K562 (cell line): ENCODE results near the gene BLOC1S4. TPM values are rescaled to one million over a fixed set of nuclear protein-coding genes. Genes with fewer than 3 reads are reported as not detected.

Source experiments
- CBX1 ChIP-seq: sonication (generic); IDR thresholded peaks from 2 replicates; pipeline ENCODE4 v1.6.1; 2016; ENCODE audit warnings: antibody characterized with exemption, low read depth, mild to moderate bottlenecking
- CREB1 ChIP-seq, 2 experiments: sonication (generic) in 1 of 2; formaldehyde crosslinking in 1 of 2; IDR thresholded peaks; 2 replicates each; pipeline versions ENCODE4 v1.6.1 to v1.8.0; 2012 to 2022; ENCODE audit warnings: inconsistent platforms in 1 of 2, mild to moderate bottlenecking in 1 of 2, missing genetic modification reagents in 1 of 2, moderate library complexity in 1 of 2
- GATAD2A ChIP-seq: fragments of 450-650 bp; IDR thresholded peaks from 2 replicates; pipeline ENCODE4 v1.6.1; 2017
- LEF1 ChIP-seq: fragments of 450-650 bp; IDR thresholded peaks from 2 replicates; pipeline ENCODE4 v1.6.1; 2016; ENCODE audit warnings: mild to moderate bottlenecking
- MEF2D ChIP-seq: conservative IDR thresholded peaks from 2 replicates; pipeline ENCODE4 v1.6.1; 2016; ENCODE audit warnings: low read depth, missing genetic modification characterization, missing compliant biosample characterization
- POLR2A ChIP-seq: fragments of 450-650 bp; conservative IDR thresholded peaks from 2 replicates; pipeline ENCODE4 v1.6.1; 2016
- PRPF4 ChIP-seq: fragments of 200-400 bp; formaldehyde crosslinking; IDR thresholded peaks from one replicate; pipeline ENCODE4 v1.6.1; 2017; ENCODE audit warnings: low read length, low read depth, mild to moderate bottlenecking; ENCODE audit not compliant: insufficient read depth, poor library complexity, severe bottlenecking
- TBL1XR1 ChIP-seq, 2 experiments: IDR thresholded peaks; 2 replicates each; pipeline ENCODE4 v1.6.1; 2012; ENCODE audit warnings: improper control_type of control experiment in 2 of 2, low read length in 2 of 2, mild to moderate bottlenecking in 1 of 2
- TBP ChIP-seq: optimal IDR thresholded peaks from 2 replicates; pipeline ENCODE3; 2011; ENCODE audit warnings: low read depth, low read length, improper control_type of control experiment
- TOE1 ChIP-seq, 2 experiments: fragments of 450-650 bp in 1 of 2; sonication (generic) in 1 of 2; formaldehyde crosslinking in 1 of 2; IDR thresholded peaks; 2 replicates each; pipeline versions ENCODE4 v1.7.1 to v1.8.0; 2016 to 2022; ENCODE audit warnings: borderline replicate concordance in 2 of 2, mild to moderate bottlenecking in 2 of 2, antibody characterized with exemption in 1 of 2, inconsistent platforms in 1 of 2, low read depth in 1 of 2, missing genetic modification reagents in 1 of 2, moderate library complexity in 1 of 2
- ZNF146 ChIP-seq: IDR thresholded peaks from one replicate; pipeline ENCODE4 v1.6.1; 2018; ENCODE audit warnings: missing compliant biosample characterization; ENCODE audit not compliant: unreplicated experiment
- ZNF184 ChIP-seq: sonication (generic); formaldehyde crosslinking; IDR thresholded peaks from 2 replicates; pipeline ENCODE4 v1.5.0; 2020; ENCODE audit warnings: missing genetic modification reagents
- ZNF197 ChIP-seq: fragments of 200-800 bp; sonication (Bioruptor generic); IDR thresholded peaks from 2 replicates; pipeline ENCODE4 v1.6.1; 2016; ENCODE audit warnings: low read depth, missing genetic modification characterization, missing compliant biosample characterization
- ZNF274 ChIP-seq: IDR thresholded peaks from 2 replicates; pipeline ENCODE4 v1.6.1; 2011; ENCODE audit warnings: low read depth, mild to moderate bottlenecking, low read length, moderate library complexity, borderline replicate concordance
- polyA plus RNA-seq, 8 experiments: library from polyadenylated mRNA; depleted of rRNA in 4 of 8; stranded (reverse) in 5 of 8; unstranded in 3 of 8; fragments of >200 nt; fragmentation: Nextera tagmentation in 2 of 8; fragmentation: Illumina TruSeq in 1 of 8; extraction: Ambion mirVana in 2 of 8; extraction: Trizol in 1 of 8; gene quantifications; 2 replicates each; pipeline versions ENCODE4 v1.2.1 to v1.2.3, GENCODE V29; 2011 to 2014; ENCODE audit warnings: inconsistent platforms in 1 of 8, missing spikeins in 1 of 8
- total RNA-seq, 7 experiments: library from RNA; depleted of rRNA in 6 of 7; stranded (reverse); fragments of >200 nt in 6 of 7; fragmentation: Illumina TruSeq in 2 of 7; extraction: Trizol in 2 of 7; gene quantifications; 2 replicates each; pipeline versions ENCODE4 v1.2.1 to v1.2.3, GENCODE V29; 2011 to 2021; ENCODE audit warnings: low replicate concordance in 1 of 7
- TF ChIP-seq, protein P1 (sequence below), 2 experiments: fragments of 450-650 bp in 1 of 2; IDR thresholded peaks; 2 replicates each; pipeline ENCODE4 v1.6.1; 2011 to 2017; ENCODE audit warnings: low read depth in 2 of 2, antibody characterized with exemption in 1 of 2, borderline replicate concordance in 1 of 2, low read length in 1 of 2, mild to moderate bottlenecking in 1 of 2, mixed read lengths in 1 of 2; ENCODE audit not compliant: control insufficient read depth in 1 of 2
- TF ChIP-seq, protein P2 (sequence below), 2 experiments: IDR thresholded peaks; 2 replicates each; pipeline ENCODE4 v1.6.1; 2011; ENCODE audit warnings: borderline replicate concordance in 1 of 2, control low read depth in 1 of 2, low read depth in 1 of 2, low read length in 1 of 2, mild to moderate bottlenecking in 1 of 2, mixed read lengths in 1 of 2, moderate library complexity in 1 of 2; ENCODE audit not compliant: insufficient read depth in 1 of 2, insufficient read length in 1 of 2, poor library complexity in 1 of 2, severe bottlenecking in 1 of 2; ENCODE audit errors: extremely low read depth in 1 of 2
- TF ChIP-seq, protein P3 (sequence below): fragments of 200-800 bp; sonication (Bioruptor generic); IDR thresholded peaks from 2 replicates; pipeline ENCODE4 v1.6.1; 2017; ENCODE audit warnings: missing genetic modification characterization, missing compliant biosample characterization
- TF ChIP-seq, protein P4 (sequence below): fragments of 450-650 bp; IDR thresholded peaks from 2 replicates; pipeline ENCODE4 v1.6.1; 2016; ENCODE audit warnings: missing biosample characterization, missing genetic modification characterization

Gene BLOC1S4
- total and polyA plus RNA-seq, 9 of the 15 experiments (the other 6 are each of a cell fraction or from before 2014, with no cell fraction given): 3.1 to 31.6 (median 11.2) TPM

DNA sequence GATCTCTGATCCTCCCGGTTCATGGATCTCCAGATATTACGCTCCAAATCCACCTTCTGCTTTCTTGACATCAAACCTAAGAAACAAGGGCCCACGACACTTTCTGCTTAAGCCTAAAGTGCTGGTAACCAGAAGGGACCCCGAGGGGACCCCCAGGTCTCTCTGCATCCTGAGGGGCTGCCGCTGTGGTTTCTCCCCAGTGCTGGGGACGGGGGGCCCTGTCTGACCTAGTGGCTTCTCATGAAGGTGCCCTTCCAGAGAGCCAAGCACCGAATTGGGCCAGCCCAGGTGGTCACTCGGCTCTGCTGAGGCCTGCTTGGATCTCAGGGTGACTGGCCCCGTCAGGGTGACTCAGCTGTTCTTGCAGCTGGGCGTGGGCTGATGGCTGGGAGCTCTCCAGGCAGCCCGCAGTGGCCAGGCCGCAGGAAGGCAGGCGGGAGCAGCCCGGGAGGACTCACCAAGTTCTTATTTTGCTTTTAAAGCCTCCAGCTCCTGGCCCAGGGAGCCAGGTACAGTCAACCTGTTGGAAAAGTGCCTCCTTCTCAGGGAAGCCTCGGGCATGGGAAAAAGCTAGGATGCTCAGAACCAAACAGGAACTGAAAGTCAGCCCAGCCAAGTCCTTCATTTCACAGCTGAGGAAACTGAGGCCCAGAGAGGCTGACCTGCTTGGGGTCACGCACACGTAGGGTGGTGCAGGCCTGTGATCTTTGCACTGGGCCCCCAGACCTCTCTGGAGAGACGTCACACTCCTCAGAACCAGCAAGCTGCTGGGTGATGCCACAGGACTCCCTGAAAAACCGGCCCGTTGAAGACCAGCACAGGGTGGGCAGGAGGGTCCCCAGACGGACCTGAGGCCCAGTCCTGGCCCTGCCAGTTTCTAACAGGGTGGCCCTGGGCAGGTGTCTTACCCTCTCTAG is 16.7 kb downstream of the BLOC1S4 start (continued):
- TF ChIP-seq, protein P1, sequence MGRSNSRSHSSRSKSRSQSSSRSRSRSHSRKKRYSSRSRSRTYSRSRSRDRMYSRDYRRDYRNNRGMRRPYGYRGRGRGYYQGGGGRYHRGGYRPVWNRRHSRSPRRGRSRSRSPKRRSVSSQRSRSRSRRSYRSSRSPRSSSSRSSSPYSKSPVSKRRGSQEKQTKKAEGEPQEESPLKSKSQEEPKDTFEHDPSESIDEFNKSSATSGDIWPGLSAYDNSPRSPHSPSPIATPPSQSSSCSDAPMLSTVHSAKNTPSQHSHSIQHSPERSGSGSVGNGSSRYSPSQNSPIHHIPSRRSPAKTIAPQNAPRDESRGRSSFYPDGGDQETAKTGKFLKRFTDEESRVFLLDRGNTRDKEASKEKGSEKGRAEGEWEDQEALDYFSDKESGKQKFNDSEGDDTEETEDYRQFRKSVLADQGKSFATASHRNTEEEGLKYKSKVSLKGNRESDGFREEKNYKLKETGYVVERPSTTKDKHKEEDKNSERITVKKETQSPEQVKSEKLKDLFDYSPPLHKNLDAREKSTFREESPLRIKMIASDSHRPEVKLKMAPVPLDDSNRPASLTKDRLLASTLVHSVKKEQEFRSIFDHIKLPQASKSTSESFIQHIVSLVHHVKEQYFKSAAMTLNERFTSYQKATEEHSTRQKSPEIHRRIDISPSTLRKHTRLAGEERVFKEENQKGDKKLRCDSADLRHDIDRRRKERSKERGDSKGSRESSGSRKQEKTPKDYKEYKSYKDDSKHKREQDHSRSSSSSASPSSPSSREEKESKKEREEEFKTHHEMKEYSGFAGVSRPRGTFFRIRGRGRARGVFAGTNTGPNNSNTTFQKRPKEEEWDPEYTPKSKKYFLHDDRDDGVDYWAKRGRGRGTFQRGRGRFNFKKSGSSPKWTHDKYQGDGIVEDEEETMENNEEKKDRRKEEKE (IDR thresholded peaks at IDR 0.05; ENCODE audit: borderline replicate concordance in 1 of 2, control insufficient read depth in 1 of 2, low read depth in 2 of 2, low read length in 1 of 2): no peak
- no peak for TF ChIP-seq ZNF184
- TF ChIP-seq ZNF146 (CRISPR knock-in tag): no peak
- no peak for TF ChIP-seq CREB1 (IDR thresholded peaks at IDR 0.05)
- TF ChIP-seq CREB1 (CRISPR knock-in tag; IDR thresholded peaks at IDR 0.05): 0 out of 2 replicates have a peak, but pooled peaks have one; percentile 18
- peak; percentile 60; the same call in 1 of the 2 replicates for TF ChIP-seq CBX1
- TF ChIP-seq, protein P2, sequence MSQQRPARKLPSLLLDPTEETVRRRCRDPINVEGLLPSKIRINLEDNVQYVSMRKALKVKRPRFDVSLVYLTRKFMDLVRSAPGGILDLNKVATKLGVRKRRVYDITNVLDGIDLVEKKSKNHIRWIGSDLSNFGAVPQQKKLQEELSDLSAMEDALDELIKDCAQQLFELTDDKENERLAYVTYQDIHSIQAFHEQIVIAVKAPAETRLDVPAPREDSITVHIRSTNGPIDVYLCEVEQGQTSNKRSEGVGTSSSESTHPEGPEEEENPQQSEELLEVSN (IDR thresholded peaks at IDR 0.05; ENCODE audit: borderline replicate concordance in 1 of 2, extremely low read depth in 1 of 2, insufficient read depth in 1 of 2, insufficient read length in 1 of 2, low read depth in 1 of 2, low read length in 1 of 2, poor library complexity in 1 of 2, severe bottlenecking in 1 of 2): peak; percentile 74
- peak; percentile 28; the same call in 1 of the 2 replicates for TF ChIP-seq GATAD2A
- TF ChIP-seq, protein P3, sequence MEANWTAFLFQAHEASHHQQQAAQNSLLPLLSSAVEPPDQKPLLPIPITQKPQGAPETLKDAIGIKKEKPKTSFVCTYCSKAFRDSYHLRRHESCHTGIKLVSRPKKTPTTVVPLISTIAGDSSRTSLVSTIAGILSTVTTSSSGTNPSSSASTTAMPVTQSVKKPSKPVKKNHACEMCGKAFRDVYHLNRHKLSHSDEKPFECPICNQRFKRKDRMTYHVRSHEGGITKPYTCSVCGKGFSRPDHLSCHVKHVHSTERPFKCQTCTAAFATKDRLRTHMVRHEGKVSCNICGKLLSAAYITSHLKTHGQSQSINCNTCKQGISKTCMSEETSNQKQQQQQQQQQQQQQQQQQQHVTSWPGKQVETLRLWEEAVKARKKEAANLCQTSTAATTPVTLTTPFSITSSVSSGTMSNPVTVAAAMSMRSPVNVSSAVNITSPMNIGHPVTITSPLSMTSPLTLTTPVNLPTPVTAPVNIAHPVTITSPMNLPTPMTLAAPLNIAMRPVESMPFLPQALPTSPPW: peak; percentile 51; the same call in 1 of the 2 replicates
- TF ChIP-seq POLR2A: peak; percentile 80
- no peak for TF ChIP-seq PRPF4
- peak in 1 of 2 experiments; percentile 53; a peak in 1 of 4 replicates for TF ChIP-seq TBL1XR1 (IDR thresholded peaks at IDR 0.05; ENCODE audit: low read length in 2 of 2)
- TF ChIP-seq, protein P4, sequence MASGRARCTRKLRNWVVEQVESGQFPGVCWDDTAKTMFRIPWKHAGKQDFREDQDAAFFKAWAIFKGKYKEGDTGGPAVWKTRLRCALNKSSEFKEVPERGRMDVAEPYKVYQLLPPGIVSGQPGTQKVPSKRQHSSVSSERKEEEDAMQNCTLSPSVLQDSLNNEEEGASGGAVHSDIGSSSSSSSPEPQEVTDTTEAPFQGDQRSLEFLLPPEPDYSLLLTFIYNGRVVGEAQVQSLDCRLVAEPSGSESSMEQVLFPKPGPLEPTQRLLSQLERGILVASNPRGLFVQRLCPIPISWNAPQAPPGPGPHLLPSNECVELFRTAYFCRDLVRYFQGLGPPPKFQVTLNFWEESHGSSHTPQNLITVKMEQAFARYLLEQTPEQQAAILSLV: 0 out of 2 replicates have a peak, but pooled peaks have one; percentile 39
- no peak for TF ChIP-seq ZNF274
- TF ChIP-seq TBP: peak; percentile 60
- TF ChIP-seq TOE1 (IDR thresholded peaks at IDR 0.05; ENCODE audit: borderline replicate concordance): no peak; the same call in 1 of the 2 replicates
- no peak for TF ChIP-seq TOE1 (CRISPR knock-in tag; IDR thresholded peaks at IDR 0.05; ENCODE audit: borderline replicate concordance, low read depth)
- TF ChIP-seq LEF1: peak; percentile 69; the same call in 1 of the 2 replicates
- TF ChIP-seq ZNF197: peak; percentile 46; the same call in 1 of the 2 replicates
- TF ChIP-seq MEF2D (tag): no peak
